Stimulated activated CD4-positive, alpha-beta T cell treated with anti-CD3 and anti-CD28 coated beads, Interleukin-12 subunit alpha, Interleukin-12 subunit beta, amount 100 ng/mL, for 24 hours (primary cell): ENCODE results near the gene SIGLEC5.

Source experiments
- DNase-seq, 2 experiments: peaks; one replicate each; pipeline ENCODE4 v3.0.0-alpha.2; 2020; ENCODE audit warnings: low read depth in 2 of 2

The SIGLEC5 gene

GRCh38 chr19:51628153-51628939 lies 1.9 kb downstream of the SIGLEC5 start:
- no peak for DNase-seq

- no peak for DNase-seq
Measured at GRCh38 chr19:51627491-51628138, 2.6 kb downstream of the SIGLEC5 start.

- DNase-seq, result no peak
Measured at GRCh38 chr19:51626675-51627074, 3.5 kb downstream of the SIGLEC5 start.

GRCh38 chr19:51621178-51621577 lies 9.0 kb downstream of the SIGLEC5 start:
- DNase-seq, result no peak

- no peak for DNase-seq
Measured at GRCh38 chr19:51615991-51616390, 14.2 kb downstream of the SIGLEC5 start.

GRCh38 chr19:51614789-51615188 lies 15.4 kb downstream of the SIGLEC5 start:
- no peak for DNase-seq

- no peak for DNase-seq
Measured at GRCh38 chr19:51610576-51610975, 19.6 kb downstream of the SIGLEC5 start.

GRCh38 chr19:51607920-51608562 lies 22.2 kb downstream of the SIGLEC5 start:
- peak; percentile 13 to 66 for DNase-seq

GRCh38 chr19:51607077-51607476 lies 23.1 kb downstream of the SIGLEC5 start:
- DNase-seq, result peak in 1 of 2 experiments; percentile 28

GRCh38 chr19:51602189-51602854 lies 27.9 kb downstream of the SIGLEC5 start:
- DNase-seq, result no peak

- no peak for DNase-seq
Measured at GRCh38 chr19:51600940-51601580, 29.1 kb downstream of the SIGLEC5 start.

GRCh38 chr19:51599084-51599483 lies 31.1 kb downstream of the SIGLEC5 start:
- no peak for DNase-seq

- DNase-seq, result no peak
Measured at GRCh38 chr19:51598159-51598915, 31.9 kb downstream of the SIGLEC5 start.

GRCh38 chr19:51595190-51596175 lies 34.7 kb downstream of the SIGLEC5 start:
- no peak for DNase-seq

GRCh38 chr19:51594774-51595109 lies 35.5 kb downstream of the SIGLEC5 start:
- DNase-seq, result no peak

- peak; percentile 92 to 93 for DNase-seq
Measured at GRCh38 chr19:51593969-51594773, 36.0 kb downstream of the SIGLEC5 start.

- no peak for DNase-seq
Measured at GRCh38 chr19:51593138-51593890, 36.9 kb downstream of the SIGLEC5 start.

GRCh38 chr19:51592521-51592920 lies 37.7 kb downstream of the SIGLEC5 start:
- DNase-seq, result no peak
